GM12892 (cell line): ENCODE results near the gene AGFG2.

Experiments
- DNase-seq: peaks from one replicate; pipeline ENCODE4 v3.0.0; 2011; ENCODE audit not compliant: insufficient read length
- FAIRE-seq: peaks from 2 replicates; lab custom pipeline; 2011; peaks lifted over from hg19 to GRCh38; lab: Jason Lieb, UNC
- POLR2A ChIP-seq: IDR thresholded peaks from 2 replicates; pipeline ENCODE4 v1.6.1; 2011; ENCODE audit warnings: low read depth, low read length, control low read depth
- POLR2AphosphoS5 ChIP-seq: IDR thresholded peaks from 2 replicates; pipeline ENCODE4 v1.6.1; 2011; ENCODE audit warnings: low read depth, low read length, control low read depth
- TAF1 ChIP-seq: IDR thresholded peaks from 2 replicates; pipeline ENCODE4 v1.6.1; 2011; ENCODE audit warnings: low read depth, mild to moderate bottlenecking, control low read depth, low read length, borderline replicate concordance

AGFG2 gene

DNA sequence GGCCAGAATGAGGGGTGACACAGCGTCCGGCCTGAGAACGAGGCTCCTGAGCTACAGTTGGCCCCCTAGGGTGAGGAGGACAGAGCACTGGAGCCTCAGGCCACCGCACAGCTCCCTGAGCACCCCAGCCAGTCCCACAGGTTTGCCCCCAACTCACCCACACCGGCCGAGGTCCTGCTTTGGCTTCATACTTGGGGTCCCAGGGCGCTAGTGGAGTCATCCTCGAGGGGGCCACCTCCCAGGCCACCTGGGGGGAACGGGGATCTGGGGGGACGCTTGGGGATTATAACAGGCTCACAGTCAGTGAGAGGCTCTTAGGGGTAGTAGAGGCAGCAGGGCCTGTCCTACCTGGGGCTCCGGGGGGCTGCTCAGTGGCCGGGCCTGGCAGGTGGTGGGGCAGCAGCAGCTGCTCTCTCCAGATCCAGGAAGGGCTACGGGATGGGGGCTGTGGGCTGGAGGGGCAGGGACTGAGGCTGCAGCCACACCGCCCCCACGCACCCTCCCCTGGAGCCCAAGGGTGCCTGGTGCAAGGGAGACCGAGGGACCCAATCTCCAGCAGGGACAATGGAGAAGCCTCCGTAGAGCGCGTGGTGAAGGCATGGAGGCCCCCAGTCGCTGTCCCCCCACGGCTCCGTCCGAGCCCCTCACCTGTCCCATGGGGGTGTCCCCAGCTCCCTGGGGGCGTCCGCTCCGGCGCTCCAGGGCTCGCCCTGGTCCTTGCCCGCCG, 34.1 kb downstream of the AGFG2 start:
- FAIRE-seq (no peak), DNase-seq (no peak)
- TF ChIP-seq POLR2A (no peak), TAF1 (no peak), POLR2AphosphoS5 (no peak; the same call in 1 of the 2 replicates)

DNA sequence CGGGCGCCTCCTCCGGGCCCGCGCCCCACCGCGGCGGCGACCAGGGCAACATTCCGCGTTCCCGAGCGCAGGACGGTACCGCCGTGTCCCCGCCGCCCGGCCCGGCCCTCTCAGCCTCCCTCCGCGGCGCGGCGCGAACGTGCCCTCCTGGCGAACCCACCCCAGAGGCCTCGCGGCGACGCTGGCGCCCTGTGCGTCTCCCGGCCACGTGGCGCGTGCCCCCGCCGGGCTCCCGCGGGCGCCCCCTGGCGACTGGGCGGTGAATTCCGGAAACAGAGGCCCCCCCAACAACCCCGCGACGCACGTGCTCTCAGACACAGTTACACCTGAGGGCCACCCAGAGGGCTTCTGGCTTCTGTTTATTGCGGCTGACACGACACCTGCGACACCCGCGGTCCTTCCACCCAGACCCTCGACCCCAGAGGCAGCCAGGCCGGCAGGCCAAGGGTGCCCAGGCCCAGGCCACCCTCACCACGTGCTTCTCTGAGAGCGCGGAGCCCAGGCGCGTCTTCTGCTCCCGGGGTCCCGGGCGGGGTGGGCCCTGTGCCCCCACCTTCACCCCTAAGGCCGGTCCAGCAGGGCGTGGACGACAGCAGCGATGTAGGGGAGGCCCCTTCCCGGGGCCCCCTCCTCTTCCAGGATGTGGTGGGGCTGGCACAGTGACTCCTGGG, 34.8 kb downstream of the AGFG2 start, which contains the start of gene SAP25:
Gene SAP25, minus strand, starts transcription at position 210 of the 671 bp plus-strand sequence. Its CDS starts 158 bp downstream, at position 52.
- DNase-seq (no peak), FAIRE-seq (no peak)
- no peak for TF ChIP-seq POLR2A
- no peak for TF ChIP-seq POLR2AphosphoS5
- no peak for TF ChIP-seq TAF1

DNA sequence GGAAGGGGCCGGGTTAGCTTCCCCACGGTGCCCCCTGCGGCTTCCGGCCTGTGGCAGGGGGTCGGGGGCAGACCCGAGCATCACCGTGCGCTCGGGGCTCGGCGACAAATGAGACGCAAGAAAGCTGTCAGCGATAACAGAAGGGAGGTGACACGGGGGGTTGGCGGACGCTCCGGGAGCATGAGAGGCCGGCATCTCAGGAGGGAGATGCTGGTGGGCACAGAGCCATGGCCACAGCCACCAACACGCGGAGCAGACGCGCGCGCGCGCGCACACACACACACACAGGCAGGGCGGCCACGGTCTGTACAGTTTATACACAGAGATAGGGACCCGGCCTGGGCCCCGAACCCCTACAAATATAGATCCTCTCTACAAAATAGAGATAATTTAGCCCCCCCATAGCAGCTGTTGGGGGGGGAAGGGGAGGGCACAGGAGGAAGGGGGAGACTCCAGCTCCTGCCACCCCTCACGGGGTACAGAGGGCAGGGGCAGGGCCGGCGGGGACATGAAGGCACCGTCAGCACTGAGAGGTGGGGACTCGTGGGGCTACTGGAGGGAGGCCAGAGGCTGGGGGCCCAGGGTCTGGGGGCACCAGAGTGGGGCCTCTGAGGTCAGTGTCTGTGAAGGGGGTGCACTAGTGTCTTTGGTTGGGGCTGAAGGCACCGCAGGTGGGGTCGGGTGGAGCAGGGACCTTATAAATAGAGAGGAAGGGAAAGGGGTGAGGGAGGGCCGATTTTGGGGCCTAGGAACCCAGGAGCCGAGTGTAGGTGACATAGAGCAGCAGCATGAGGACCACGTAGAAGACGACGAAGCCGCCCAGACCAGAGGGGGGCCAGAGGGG, 35.6 kb downstream of the AGFG2 start:
- FAIRE-seq, result no peak
- DNase-seq, result no peak
- TF ChIP-seq POLR2AphosphoS5 (no peak), TAF1 (no peak)

DNA sequence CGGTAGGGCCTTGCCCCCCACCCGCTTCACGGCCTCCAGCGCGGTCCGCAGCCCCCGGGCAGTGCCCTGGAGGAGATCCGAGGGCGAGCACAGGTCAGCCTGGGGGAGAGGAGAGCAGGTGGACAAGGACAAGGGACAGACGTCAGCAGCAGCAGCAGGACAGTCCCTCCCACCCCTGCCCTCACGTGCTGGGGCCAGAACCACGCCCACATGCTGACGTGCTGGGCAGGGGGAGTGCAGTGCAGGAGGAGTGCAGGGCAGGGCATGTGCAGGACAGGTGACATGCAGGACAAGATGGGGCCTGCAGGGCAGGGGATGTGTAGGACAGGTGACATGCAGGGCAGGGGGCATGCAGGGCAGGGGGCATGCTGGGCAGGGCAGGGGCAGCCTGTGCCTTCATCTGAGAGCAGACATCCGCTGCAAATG, 36.2 kb downstream of the AGFG2 start:
- DNase-seq (no peak), FAIRE-seq (no peak)
- TF ChIP-seq TAF1 (no peak), POLR2A (no peak)

DNA sequence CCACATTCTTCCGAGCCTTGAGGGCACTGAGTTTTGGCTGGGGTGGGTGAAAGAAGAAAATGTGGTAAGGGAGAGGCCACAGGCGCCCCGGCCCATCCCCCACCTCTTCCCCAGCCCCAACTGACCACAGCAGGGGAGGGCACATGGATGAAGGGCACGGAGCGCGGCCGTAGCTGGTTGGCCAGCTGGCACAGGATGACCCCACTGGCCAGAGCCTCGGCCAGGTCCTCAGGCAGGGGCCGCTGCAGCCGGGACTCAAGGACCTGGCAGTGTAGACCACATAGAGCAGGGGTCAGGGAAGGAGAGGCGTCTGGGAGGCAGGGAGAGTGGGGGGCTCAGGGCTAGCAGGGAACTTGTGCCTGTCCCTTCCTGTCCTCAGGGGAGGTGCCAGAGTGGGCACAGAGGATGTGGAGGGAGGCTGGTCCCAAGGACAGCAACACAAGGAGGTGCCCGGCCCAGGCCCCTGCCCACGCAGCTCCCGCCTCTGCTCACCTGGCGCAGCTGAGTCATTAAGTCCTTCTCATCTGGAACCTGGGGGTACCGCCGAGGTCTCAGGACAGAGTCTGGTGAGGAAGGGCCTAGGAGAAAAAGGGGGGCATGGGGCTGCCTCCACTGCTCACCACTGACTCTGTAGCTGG, 36.9 kb downstream of the AGFG2 start:
- no peak for TF ChIP-seq TAF1
- TF ChIP-seq POLR2AphosphoS5, result no peak
- no peak for TF ChIP-seq POLR2A
- no peak for DNase-seq
- no peak for FAIRE-seq

DNA sequence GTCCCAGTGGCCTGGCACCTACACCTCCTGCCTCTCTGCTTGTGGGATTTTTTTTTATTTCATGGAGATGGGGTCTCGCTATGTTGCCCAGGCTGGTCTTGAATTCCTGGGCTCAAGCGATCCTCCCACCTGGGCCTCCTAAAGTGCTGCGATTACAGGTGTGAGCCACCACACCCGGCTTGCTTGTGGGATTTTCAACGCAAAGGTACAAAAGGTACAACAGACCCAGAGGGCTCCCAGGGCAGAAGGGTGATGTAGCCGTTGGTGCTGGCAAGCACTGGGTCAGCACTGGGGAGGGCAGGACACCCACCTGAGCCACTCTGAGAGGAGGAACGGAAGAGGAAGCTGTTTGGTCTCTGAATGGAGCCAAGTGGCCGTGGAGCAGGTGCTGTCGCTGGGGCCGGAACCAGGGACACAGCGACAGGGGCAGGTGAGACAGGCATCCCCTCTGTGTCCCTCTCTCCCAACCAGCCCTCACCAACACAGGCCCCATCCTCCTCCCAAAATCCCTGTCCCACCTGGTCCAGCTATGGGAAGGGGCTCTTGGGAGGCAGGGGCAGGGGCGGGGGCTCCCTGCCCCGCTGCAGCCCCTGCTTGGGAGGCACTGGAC, 37.5 kb downstream of the AGFG2 start:
- FAIRE-seq, result no peak
- no peak for TF ChIP-seq POLR2AphosphoS5
- DNase-seq, result no peak

DNA sequence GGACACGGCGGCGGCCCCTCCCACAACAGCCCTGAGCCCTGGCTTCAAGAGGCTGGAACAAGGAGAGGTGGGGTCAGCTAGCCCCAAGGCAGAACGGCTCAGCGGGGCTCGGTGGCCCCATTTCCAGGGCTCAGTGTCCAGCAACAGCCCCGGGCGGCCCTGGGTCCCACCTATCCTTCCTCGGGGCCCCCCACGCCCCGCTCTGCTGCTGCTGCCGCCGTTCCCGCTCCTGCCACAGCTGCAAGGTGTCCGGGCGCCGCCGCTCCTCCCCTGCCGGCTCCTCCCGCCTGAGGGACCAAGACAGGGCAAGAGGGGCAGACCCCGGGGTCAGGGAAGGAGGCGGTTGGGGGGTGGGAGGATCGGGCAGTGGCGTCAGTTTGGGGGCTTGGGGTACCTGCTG, 38.1 kb downstream of the AGFG2 start:
- FAIRE-seq (no peak), DNase-seq (no peak)
- TF ChIP-seq TAF1, result no peak
- no peak for TF ChIP-seq POLR2AphosphoS5
- no peak for TF ChIP-seq POLR2A

DNA sequence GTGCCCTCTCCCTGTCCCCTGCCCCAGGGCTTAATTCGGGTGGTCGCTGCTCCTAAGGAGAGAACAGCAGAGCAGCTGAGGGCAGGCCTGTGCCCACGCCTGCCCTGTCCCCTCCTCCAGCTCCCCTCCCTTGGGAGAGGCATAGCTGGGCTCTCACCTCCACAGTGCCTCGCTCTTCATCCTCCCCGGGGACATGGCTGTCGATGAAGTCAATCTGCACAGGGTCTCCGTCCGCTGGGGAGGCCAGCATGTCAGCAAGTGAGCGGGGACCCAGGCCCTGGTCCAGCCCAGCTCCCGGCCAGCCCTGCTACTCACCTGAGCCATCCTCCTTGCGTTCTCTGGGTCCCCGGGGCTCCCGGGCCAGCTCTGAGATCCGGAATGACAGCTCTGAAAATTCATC, 38.5 kb downstream of the AGFG2 start:
- TF ChIP-seq TAF1 (no peak), POLR2A (no peak), POLR2AphosphoS5 (no peak)
- FAIRE-seq, result no peak
- no peak for DNase-seq

DNA sequence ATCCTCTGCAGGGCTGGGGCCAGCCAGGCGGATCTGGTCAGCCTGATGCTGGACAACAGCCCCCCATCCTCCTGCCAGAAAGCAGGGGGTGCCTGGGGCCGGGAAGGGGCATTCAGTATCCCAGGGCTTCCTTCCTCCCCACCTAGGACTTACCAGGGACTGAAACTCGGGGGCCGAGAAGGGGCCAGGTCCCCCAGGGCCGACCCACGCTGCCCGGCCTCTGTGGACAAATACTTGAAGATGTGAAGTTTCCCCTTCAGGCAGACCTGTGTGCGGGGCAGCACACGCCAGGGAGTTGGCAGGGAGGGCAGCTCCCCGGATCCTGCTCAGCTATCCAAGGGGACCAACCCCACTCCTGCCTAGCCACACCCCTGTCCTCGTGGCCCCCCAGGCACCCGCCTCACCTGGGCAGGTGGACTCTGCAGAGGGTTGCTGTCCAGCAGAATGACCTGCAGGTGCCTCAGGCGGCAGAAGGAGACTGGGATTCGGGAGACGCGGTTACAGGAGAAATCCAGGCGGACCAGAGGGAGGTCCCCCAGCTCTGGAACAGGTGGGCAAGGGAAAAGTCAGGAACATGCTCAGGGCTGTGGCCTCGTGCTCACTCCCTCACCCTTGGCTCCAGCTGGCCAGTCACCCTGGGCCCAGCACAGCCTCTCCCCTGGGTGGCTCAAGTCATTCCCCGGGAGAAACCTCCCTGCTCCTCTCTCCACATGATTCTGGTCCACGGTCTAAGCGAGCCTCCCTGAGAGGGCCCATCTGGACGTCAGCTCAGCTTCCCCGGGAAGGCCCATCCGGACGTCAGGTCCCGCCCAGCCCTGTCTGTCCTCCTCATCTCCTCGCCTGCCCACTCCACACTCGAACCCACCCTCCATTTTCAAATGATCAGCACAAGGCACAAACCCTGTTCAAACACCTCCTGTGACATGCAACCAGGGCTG, 39.5 kb downstream of the AGFG2 start:
- no peak for FAIRE-seq
- DNase-seq, result no peak
- no peak for TF ChIP-seq POLR2A
- no peak for TF ChIP-seq TAF1
- no peak; the same call in 1 of the 2 replicates for TF ChIP-seq POLR2AphosphoS5

DNA sequence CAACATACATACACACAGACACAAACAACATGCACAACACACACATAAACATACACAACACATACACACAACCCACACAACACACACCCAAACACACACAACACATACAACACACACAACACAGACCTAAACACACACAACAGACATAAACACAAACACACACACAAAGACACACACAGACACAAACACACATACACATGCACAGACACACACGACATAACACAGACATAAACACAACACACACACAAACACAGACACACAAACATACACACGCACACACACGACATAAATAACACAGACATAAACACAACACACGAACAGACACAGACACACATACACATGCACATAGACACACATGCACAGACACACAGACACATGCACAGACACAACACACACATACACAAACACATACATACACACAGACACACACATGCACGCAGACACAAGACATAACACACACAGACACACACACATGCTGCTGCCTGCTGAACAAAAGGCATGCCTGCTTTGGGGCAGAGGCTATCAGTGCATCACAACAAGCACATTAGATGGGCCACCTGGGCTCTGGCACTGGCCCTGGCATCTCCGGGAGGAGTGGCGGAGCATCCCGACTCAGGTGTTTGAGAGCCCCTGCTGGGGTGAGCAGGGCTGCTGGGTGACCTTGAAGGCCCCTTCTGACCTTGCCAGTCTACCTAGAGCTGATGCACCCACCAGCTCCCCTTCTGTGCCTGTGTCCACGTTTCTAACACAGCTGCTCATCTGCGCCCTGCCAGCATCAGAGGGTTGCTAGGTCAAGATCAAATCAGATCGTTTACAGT, 41.7 kb downstream of the AGFG2 start:
- DNase-seq (no peak), FAIRE-seq (peak; percentile 74)
- TF ChIP-seq POLR2AphosphoS5, result no peak
- 0 out of 2 replicates have a peak, but pooled peaks have one; percentile 25 for TF ChIP-seq POLR2A
- no peak for TF ChIP-seq TAF1
